LHCN-M2 (cell line): ENCODE measurements around the gene WNT2B. TPM values are rescaled to one million over a fixed set of nuclear protein-coding genes. Genes with fewer than 3 reads are reported as not detected.
A peak's percentile ranks its signal among the peaks of the same experiment; 100 is the strongest.

ENCODE experiments used
- DNase-seq: peaks from one replicate; pipeline ENCODE4 v3.0.0-alpha.2; 2012; ENCODE audit warnings: low read depth
- total RNA-seq: library from RNA; depleted of rRNA; stranded (reverse); fragments of >200 nt; gene quantifications from 2 replicates; pipeline ENCODE4 v1.2.3, GENCODE V29; 2014

WNT2B gene
- total RNA-seq, 1 experiment from 2014 or later: 0.23 TPM

- no peak for DNase-seq
These were observed 3.9 kb upstream of the WNT2B start for GRCh38 chr1:112504661-112505399.

GRCh38 chr1:112505400-112505785, 3.4 kb upstream of the WNT2B start:
- no peak for DNase-seq

- no peak for DNase-seq
These were observed 2.9 kb upstream of the WNT2B start for GRCh38 chr1:112505878-112506277.

DNA sequence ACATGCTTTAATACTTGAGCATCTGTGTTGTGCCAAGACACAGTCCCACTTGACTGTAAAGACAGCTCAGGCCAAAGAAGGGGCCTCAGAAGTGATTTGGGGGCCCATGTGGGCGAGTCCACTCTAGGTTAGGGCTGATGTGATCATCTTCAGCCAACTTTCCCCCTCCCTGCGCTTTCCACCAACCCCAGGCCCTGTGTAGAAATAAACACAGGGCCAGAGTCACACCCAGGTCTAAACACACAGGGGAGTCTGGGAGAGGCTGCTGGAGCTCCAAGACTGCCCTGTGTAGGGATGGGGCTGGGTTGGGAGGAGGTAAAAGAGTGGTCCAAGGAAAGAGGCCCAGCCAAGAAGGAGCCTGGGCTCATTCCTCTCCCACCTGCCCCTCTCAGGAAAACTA, 2.5 kb upstream of the WNT2B start:
- no peak for DNase-seq

DNA sequence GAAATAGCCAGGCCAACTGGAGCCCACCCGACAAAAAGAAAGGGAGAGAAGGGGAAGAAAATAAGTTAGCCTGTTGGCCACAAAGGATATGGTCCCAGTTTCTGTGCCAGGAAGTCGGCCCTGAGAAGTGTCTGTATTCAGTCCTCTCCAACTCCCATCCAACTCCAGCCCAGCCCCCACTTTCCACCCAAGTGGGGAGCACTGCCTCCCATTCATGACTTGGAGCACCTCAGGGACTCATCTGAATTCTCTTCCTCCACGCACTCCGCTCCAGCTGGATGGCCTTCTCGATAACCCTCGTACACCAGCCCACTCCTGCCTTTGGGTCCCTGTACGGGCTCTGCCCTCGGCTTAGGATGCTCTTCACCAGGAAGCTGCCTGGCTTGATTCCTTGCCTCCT, 2.0 kb upstream of the WNT2B start:
- DNase-seq: no peak

- DNase-seq: no peak
These were observed 1.4 kb upstream of the WNT2B start for GRCh38 chr1:112507336-112507735.

GRCh38 chr1:112507921-112508277, 866 bp upstream of the WNT2B start:
- DNase-seq: no peak

- no peak for DNase-seq
These were observed 367 bp downstream of the WNT2B start for GRCh38 chr1:112509005-112509659.

GRCh38 chr1:112509660-112510178, 954 bp downstream of the WNT2B start:
- DNase-seq: no peak

DNA sequence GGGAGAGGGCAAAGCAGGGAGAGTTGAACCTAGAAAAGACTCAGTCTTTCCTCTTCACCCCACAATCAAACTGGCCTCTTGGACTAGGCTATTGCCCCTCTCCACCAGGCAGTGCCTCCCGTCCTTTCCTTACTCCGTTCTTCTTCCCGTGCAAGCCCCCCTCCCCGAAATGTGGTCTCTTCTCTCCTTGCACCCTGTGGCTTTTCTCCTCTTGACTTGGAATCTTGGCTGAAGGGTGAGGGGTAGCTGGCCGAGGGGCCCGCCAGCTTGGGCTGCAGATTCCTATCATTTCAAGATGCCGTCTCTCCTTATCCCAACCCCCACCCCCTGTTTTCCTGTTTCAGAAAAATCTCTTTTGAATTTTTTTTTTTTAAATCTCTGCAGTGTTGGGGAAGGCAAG, 1.6 kb downstream of the WNT2B start:
- DNase-seq: no peak

GRCh38 chr1:112511897-112512296, 3.1 kb downstream of the WNT2B start:
- no peak for DNase-seq

- no peak for DNase-seq
These were observed 4.5 kb downstream of the WNT2B start for GRCh38 chr1:112513112-112513870.

GRCh38 chr1:112514901-112515300, 6.1 kb downstream of the WNT2B start:
- no peak for DNase-seq

- DNase-seq: peak; percentile 74
These were observed 6.7 kb downstream of the WNT2B start for GRCh38 chr1:112515311-112516009.

GRCh38 chr1:112516141-112516540, 7.4 kb downstream of the WNT2B start:
- DNase-seq: no peak

DNA sequence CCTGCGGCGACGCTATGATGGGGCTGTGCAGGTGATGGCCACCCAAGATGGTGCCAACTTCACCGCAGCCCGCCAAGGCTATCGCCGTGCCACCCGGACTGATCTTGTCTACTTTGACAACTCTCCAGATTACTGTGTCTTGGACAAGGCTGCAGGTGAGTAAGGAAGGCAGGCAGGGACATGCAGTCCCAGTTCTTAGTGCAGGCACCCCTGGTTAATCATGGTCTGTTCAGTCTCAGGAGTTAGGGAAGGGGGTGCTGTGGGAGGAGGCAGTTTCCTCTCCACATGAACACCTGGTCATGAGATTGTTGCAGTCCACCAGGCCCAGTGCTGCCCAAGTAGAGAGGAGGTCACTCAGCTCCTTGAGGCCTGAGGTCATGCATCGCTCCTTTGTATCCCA, 8.5 kb downstream of the WNT2B start:
- no peak for DNase-seq

DNA sequence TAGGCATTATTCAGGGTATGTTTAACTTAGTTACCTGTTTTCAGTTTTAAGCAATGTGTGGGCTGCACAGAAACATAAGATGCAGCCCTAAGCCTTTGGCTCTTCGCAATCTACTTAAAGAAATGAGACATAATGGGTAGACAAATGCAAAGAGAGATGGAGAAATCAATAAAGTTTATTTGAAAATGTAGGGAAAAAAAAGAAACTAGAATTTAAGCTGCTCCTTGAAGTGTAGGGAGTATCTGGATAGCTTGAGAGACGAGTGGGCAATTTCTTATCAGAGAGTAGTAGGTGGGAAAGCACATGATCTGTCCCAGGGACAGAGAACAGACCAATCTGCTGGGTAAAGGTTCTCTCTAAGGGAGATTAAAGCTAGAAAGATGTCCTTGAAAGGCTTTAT, 8.9 kb downstream of the WNT2B start:
- no peak for DNase-seq

DNA sequence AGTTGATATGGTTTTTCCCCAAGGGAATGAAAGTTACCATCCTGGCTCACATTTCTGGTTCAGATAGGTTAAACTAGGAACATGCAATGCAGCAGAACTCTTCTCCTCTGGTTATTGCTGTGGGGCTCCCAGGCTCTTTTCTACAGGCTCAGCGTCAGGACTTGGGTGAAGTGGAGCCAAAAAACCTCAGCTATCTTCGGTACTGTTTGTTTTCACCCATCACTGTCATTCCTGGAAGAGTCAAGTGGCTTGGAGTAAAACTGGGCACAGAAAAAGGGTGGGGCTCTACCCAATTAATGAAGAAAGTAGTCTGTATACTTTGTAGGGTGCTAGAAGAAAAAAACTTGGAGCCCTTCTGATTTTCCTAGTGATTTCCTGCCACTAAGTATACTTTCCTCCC, 9.4 kb downstream of the WNT2B start:
- DNase-seq: no peak

GRCh38 chr1:112520166-112520565, 11.4 kb downstream of the WNT2B start:
- peak; percentile 31 for DNase-seq

DNA sequence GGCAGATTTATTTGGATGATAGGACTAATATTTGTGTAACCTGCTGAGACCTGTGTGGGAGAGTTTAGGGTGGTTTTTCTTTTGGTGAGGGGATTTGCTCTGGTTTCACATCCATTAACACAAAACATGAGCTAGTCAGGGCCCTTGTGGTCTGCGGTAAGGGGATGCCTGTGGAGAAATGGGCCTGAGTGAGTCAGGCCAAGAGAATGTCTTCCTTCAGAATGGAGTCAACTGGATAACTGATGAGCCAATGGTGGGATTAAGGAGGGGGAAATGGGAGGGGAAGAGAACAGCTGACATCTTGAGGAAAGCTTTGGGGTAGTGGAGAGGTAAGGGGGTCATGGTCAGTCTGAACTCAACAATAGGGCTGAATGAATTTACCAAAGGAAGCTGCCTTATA, 13.9 kb downstream of the WNT2B start:
- peak; percentile 97 for DNase-seq

DNA sequence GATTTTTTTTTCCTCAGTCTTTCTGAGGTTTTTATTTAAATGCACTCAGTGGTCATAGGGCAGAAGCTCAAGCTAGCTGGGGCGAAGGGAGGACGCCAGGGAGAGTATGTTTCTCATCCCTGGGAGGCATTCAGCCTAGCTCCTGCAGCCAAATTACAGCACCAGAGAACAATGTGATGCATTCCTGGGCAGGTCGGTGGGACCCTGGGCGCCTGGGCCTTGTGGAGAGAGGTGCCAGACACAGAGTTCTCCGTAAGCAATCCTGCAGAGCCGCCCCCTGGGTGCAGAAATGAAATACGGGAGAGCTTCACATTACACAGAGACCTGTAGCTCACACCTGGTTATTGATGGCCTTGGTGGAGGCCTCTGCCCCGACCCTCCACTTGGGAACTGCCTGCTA, 15.5 kb downstream of the WNT2B start:
- no peak for DNase-seq

DNA sequence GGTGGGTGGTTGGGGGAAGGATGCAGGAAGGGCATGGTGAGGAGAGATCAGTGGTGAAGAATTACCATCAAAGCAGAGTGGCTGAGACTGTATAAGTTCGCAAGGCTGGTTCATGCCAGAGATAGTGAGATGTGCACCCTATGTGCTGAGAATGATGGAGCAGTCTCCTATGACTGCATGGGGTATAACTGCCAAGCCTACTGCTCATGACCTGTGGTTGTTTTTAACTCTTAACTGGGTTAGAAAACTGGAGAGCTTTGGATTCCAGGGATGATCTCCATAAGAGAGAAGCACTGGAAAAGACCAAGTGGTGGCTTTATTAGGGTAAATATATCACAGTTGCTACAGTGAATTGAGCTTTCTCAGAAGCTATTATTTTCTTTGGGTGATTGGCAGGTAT, 16.2 kb downstream of the WNT2B start:
- DNase-seq: no peak
